H1 (cell line): ENCODE results near the gene GCH1. TPM values are rescaled to one million over a fixed set of nuclear protein-coding genes. Genes with fewer than 3 reads are reported as not detected.

Experiments used
- CTCF ChIA-PET: fragments of 300-600 bp; sonication (Branson Sonifier 250); formaldehyde crosslinking; loops from one replicate; lab custom pipeline; 2021; ENCODE audit not compliant: partially characterized antibody; lab: Charles Lee
- POLR2A ChIA-PET: fragments of 300-600 bp; sonication (Branson Sonifier 250); formaldehyde crosslinking; loops from one replicate; lab custom pipeline; 2021; ENCODE audit warnings: inconsistent platforms; ENCODE audit not compliant: partially characterized antibody; lab: Charles Lee
- DNase-seq, 2 experiments: peaks; one replicate each; pipeline versions ENCODE4 v3.0.0 to v3.0.0-alpha.2; 2010 to 2022; ENCODE audit warnings: low spot score in 2 of 2, low read depth in 1 of 2, mixed read lengths in 1 of 2
- FAIRE-seq: peaks from 2 replicates; lab custom pipeline; 2011; peaks lifted over from hg19 to GRCh38; lab: Jason Lieb, UNC
- H2AFZ ChIP-seq: 2 replicates; pipeline ENCODE4 v1.8.1; 2012; ENCODE audit warnings: low read length, inconsistent platforms
- H2AK5ac ChIP-seq: 2 replicates; pipeline ENCODE4 v1.6.1; 2013; ENCODE audit warnings: low read depth, low read length
- H2BK120ac ChIP-seq: replicated peaks from 2 replicates; pipeline ENCODE3; 2013; ENCODE audit warnings: low read depth, low read length, inconsistent platforms
- H2BK12ac ChIP-seq: 2 replicates; pipeline ENCODE4 v1.6.1; 2013; ENCODE audit warnings: low read depth, low read length
- H2BK15ac ChIP-seq: 2 replicates; pipeline ENCODE4 v1.6.1; 2013; ENCODE audit warnings: low read length
- H2BK20ac ChIP-seq: 2 replicates; pipeline ENCODE4 v1.6.1; 2013; ENCODE audit warnings: low read length
- H2BK5ac ChIP-seq: 2 replicates; pipeline ENCODE4 v1.6.1; 2013; ENCODE audit warnings: low read depth, low read length
- H3K14ac ChIP-seq: 2 replicates; pipeline ENCODE4 v1.6.1; 2013; ENCODE audit warnings: inconsistent platforms; ENCODE audit not compliant: insufficient read length
- H3K18ac ChIP-seq: 2 replicates; pipeline ENCODE4 v1.6.1; 2013; ENCODE audit warnings: low read length; ENCODE audit errors: extremely low read depth
- H3K23ac ChIP-seq: 2 replicates; pipeline ENCODE4 v1.6.1; 2013; ENCODE audit warnings: inconsistent platforms; ENCODE audit not compliant: insufficient read length
- H3K23me2 ChIP-seq: 2 replicates; pipeline ENCODE4 v1.6.1; 2013; ENCODE audit warnings: low read depth, low read length
- H3K27ac ChIP-seq: 2 replicates; pipeline ENCODE4 v1.6.1; 2011; ENCODE audit warnings: low read depth, low read length, inconsistent platforms
- H3K27me3 ChIP-seq, 4 experiments: replicated peaks in 1 of 4; 1 replicate in 1 of 4; 2 replicates in 3 of 4; pipeline versions ENCODE4 v1.6.1 to v1.8.1; 2011 to 2013; ENCODE audit warnings: low read length in 3 of 4, mild to moderate bottlenecking in 3 of 4, inconsistent platforms in 2 of 4, mixed read lengths in 2 of 4, moderate library complexity in 1 of 4; ENCODE audit not compliant: control insufficient read depth in 3 of 4, insufficient read depth in 3 of 4; ENCODE audit errors: extremely low read depth in 1 of 4
- H3K36me3 ChIP-seq, 4 experiments: 2 replicates each; pipeline versions ENCODE4 v1.6.1 to v1.8.1; 2011 to 2013; ENCODE audit warnings: mild to moderate bottlenecking in 4 of 4, low read length in 3 of 4, moderate library complexity in 2 of 4, control low read depth in 1 of 4, inconsistent platforms in 1 of 4; ENCODE audit not compliant: insufficient read depth in 4 of 4, control insufficient read depth in 2 of 4
- H3K4ac ChIP-seq: replicated peaks from 2 replicates; pipeline ENCODE3; 2013; ENCODE audit warnings: low read length, low read depth, mixed read lengths, inconsistent platforms; ENCODE audit not compliant: insufficient read length
- H3K4me1 ChIP-seq, 4 experiments: replicated peaks in 1 of 4; 1 replicate in 1 of 4; 2 replicates in 3 of 4; pipeline versions ENCODE4 v1.6.1 to v1.8.1; 2011 to 2013; ENCODE audit warnings: low read length in 3 of 4, inconsistent platforms in 2 of 4, mixed read lengths in 1 of 4; ENCODE audit not compliant: insufficient read depth in 4 of 4, control insufficient read depth in 3 of 4
- H3K4me2 ChIP-seq, 2 experiments: 2 replicates each; pipeline versions ENCODE4 v1.6.1 to v1.8.1; 2011 to 2013; ENCODE audit warnings: low read depth in 2 of 2, low read length in 2 of 2, control low read depth in 1 of 2, inconsistent platforms in 1 of 2, mild to moderate bottlenecking in 1 of 2; ENCODE audit not compliant: insufficient read depth in 1 of 2
- H3K4me3 ChIP-seq, 4 experiments: fragments of 200-600, 300-600 bp in 1 of 4; sonication (generic), shearing (Covaris generic), sonication (Bioruptor Twin) in 1 of 4; 2 replicates each; pipeline versions ENCODE4 v1.5.1 to v1.8.1; 2011 to 2016; ENCODE audit warnings: low read length in 4 of 4, low read depth in 3 of 4, control low read depth in 2 of 4, inconsistent platforms in 2 of 4, mild to moderate bottlenecking in 2 of 4, mixed read lengths in 1 of 4, moderate library complexity in 1 of 4; ENCODE audit not compliant: insufficient read depth in 2 of 4; ENCODE audit errors: extremely low read depth in 1 of 4
- H3K56ac ChIP-seq: replicated peaks from 2 replicates; pipeline ENCODE3; 2013; ENCODE audit warnings: low read depth, mild to moderate bottlenecking, mixed read lengths, low read length, inconsistent platforms; ENCODE audit not compliant: insufficient read length
- H3K79me1 ChIP-seq: 2 replicates; pipeline ENCODE4 v1.6.1; 2013; ENCODE audit warnings: low read depth, low read length, control low read depth
- H3K79me2 ChIP-seq, 2 experiments: 2 replicates each; pipeline versions ENCODE4 v1.6.1 to v1.8.1; 2012 to 2013; ENCODE audit warnings: low read length in 2 of 2, mild to moderate bottlenecking in 2 of 2, inconsistent platforms in 1 of 2; ENCODE audit not compliant: insufficient read depth in 2 of 2, control insufficient read depth in 1 of 2
- H3K9ac ChIP-seq, 4 experiments: replicated peaks in 1 of 4; 1 replicate in 1 of 4; 2 replicates in 3 of 4; pipeline versions ENCODE4 v1.6.1 to v1.8.1; 2011 to 2013; ENCODE audit warnings: low read depth in 3 of 4, low read length in 3 of 4, control low read depth in 2 of 4, mild to moderate bottlenecking in 2 of 4, moderate library complexity in 2 of 4, inconsistent platforms in 1 of 4; ENCODE audit errors: extremely low read depth in 1 of 4
- H3K9me3 ChIP-seq, 2 experiments: 2 replicates each; pipeline versions ENCODE4 v1.6.1 to v1.8.1; 2012 to 2013; ENCODE audit warnings: mild to moderate bottlenecking in 2 of 2, moderate library complexity in 2 of 2, control low read depth in 1 of 2, inconsistent platforms in 1 of 2, low read depth in 1 of 2, low read length in 1 of 2, mixed read lengths in 1 of 2; ENCODE audit not compliant: insufficient read depth in 2 of 2
- H4K20me1 ChIP-seq, 2 experiments: replicated peaks in 1 of 2; 2 replicates each; pipeline versions ENCODE3 to v1.8.1; 2011 to 2013; ENCODE audit warnings: inconsistent platforms in 2 of 2, low read length in 2 of 2, mild to moderate bottlenecking in 1 of 2; ENCODE audit not compliant: insufficient read depth in 2 of 2, control insufficient read depth in 1 of 2
- H4K5ac ChIP-seq: 2 replicates; pipeline ENCODE4 v1.6.1; 2013; ENCODE audit warnings: low read length, low read depth, mixed read lengths, inconsistent platforms; ENCODE audit not compliant: insufficient read length
- H4K8ac ChIP-seq: 2 replicates; pipeline ENCODE4 v1.8.0; 2013; ENCODE audit warnings: mild to moderate bottlenecking, moderate library complexity, low read length, inconsistent platforms; ENCODE audit not compliant: insufficient read depth; ENCODE audit errors: extremely low read depth
- H4K91ac ChIP-seq: replicated peaks from 2 replicates; pipeline ENCODE3; 2013; ENCODE audit warnings: low read length, mixed read lengths, inconsistent platforms; ENCODE audit not compliant: insufficient read length
- ASH2L ChIP-seq: fragments of 200-600, 300-600 bp; sonication (generic); IDR thresholded peaks from one replicate; pipeline ENCODE4 v1.7.1; 2017; ENCODE audit warnings: low read length
- CHD1 ChIP-seq: IDR thresholded peaks from 2 replicates; pipeline ENCODE4 v1.6.1; 2012; ENCODE audit warnings: low read depth, low read length, improper control_type of control experiment
- EP300 ChIP-seq, 2 experiments: IDR thresholded peaks; 1 replicate in 1 of 2; 2 replicates in 1 of 2; pipeline ENCODE4 v1.6.1; 2011 to 2012; ENCODE audit warnings: low read depth in 2 of 2, low read length in 2 of 2, mild to moderate bottlenecking in 2 of 2, borderline replicate concordance in 1 of 2, inconsistent platforms in 1 of 2, moderate library complexity in 1 of 2
- GTF2F1 ChIP-seq: IDR thresholded peaks from 2 replicates; pipeline ENCODE4 v1.6.1; 2012; ENCODE audit warnings: low read depth, low read length, improper control_type of control experiment, borderline replicate concordance
- KDM5A ChIP-seq: fragments of 200-600 bp; IDR thresholded peaks from 2 replicates; pipeline ENCODE4 v1.7.1; 2012; ENCODE audit warnings: mild to moderate bottlenecking, low read length, inconsistent platforms, mixed read lengths
- MAX ChIP-seq: IDR thresholded peaks from 2 replicates; pipeline ENCODE4 v1.6.1; 2012; ENCODE audit warnings: inconsistent platforms
- NRF1 ChIP-seq: IDR thresholded peaks from 2 replicates; pipeline ENCODE4 v1.6.1; 2011; ENCODE audit warnings: mild to moderate bottlenecking, low read depth, low read length, improper control_type of control experiment
- POLR2A ChIP-seq, 2 experiments: IDR thresholded peaks; 1 replicate in 1 of 2; 2 replicates in 1 of 2; pipeline ENCODE4 v1.6.1; 2011; ENCODE audit warnings: low read depth in 2 of 2, low read length in 2 of 2, mild to moderate bottlenecking in 2 of 2; ENCODE audit errors: control extremely low read depth in 1 of 2
- RBBP5 ChIP-seq: IDR thresholded peaks from 2 replicates; pipeline ENCODE4 v1.7.1; 2012; ENCODE audit warnings: low read depth, mild to moderate bottlenecking, inconsistent platforms, low read length, moderate library complexity, borderline replicate concordance
- SP2 ChIP-seq: IDR thresholded peaks from 2 replicates; pipeline ENCODE4 v1.6.1; 2012; ENCODE audit warnings: mild to moderate bottlenecking, low read length, inconsistent platforms
- YY1 ChIP-seq: IDR thresholded peaks from 2 replicates; pipeline ENCODE4 v1.6.1; 2011; ENCODE audit warnings: low read depth, mild to moderate bottlenecking, low read length
- ZNF274 ChIP-seq: IDR thresholded peaks from 2 replicates; pipeline ENCODE4 v1.7.0; 2012; ENCODE audit warnings: low read length, borderline replicate concordance; ENCODE audit errors: extremely low read depth
- WGBS, 2 experiments: shearing (Covaris generic) in 1 of 2; methylation state at CpG; one replicate each; pipeline versions ENCODE4 v1.1.6 to v1.1.7; 2013 to 2015; ENCODE audit warnings: low lambda C conversion rate in 2 of 2, mixed read lengths in 2 of 2, inconsistent platforms in 1 of 2, low coverage in 1 of 2, missing lambda C conversion rate in 1 of 2; ENCODE audit not compliant: insufficient replicate concordance in 2 of 2, insufficient coverage in 1 of 2, insufficient read length in 1 of 2; ENCODE audit errors: extremely low coverage in 1 of 2, missing lambda C conversion rate in 1 of 2; 5-methylcytosine and 5-hydroxymethylcytosine counted together
- polyA plus RNA-seq, 7 experiments: library from polyadenylated mRNA; depleted of rRNA in 3 of 7; stranded (reverse) in 5 of 7; unstranded in 2 of 7; fragments of >200 nt in 5 of 7; fragments of 200-250 nt in 2 of 7; gene quantifications; 1 replicate in 5 of 7; 2 replicates in 1 of 7; 4 replicates in 1 of 7; pipeline versions ENCODE4 v1.2.1 to v1.2.3, GENCODE V29; 2011 to 2013; ENCODE audit warnings: missing spikeins in 2 of 7, mixed read lengths in 2 of 7
- total RNA-seq: library from RNA; stranded (reverse); fragmentation: NEBNext Ultra II Directional; extraction: Animal tissue kit (Norgen Biotek cat#: 25700); gene quantifications from 2 replicates; pipeline ENCODE4 v1.2.1, GENCODE V29; 2021

The GCH1 gene
- total and polyA plus RNA-seq, 2 of the 8 experiments (the other 6 are each of a cell fraction or from before 2014, with no cell fraction given), result 7.3 to 7.9 TPM

- no peak overlapping the region for H2BK15ac ChIP-seq
- H2BK20ac ChIP-seq, result no peak overlapping the region
- H3K36me3 ChIP-seq, result no peaks in the 10 kb centered on the region
- H3K9ac ChIP-seq, result no peak overlapping the region
- no peaks in the 10 kb centered on the region for H4K20me1 ChIP-seq
- FAIRE-seq (no peak), DNase-seq (no peak)
- H3K56ac ChIP-seq, result no peak overlapping the region
- 82% methylated on average over 2 of the region's 2 CpGs; no CpG with 5 or more reads in 1 of the 2 experiments for WGBS, 2 experiments
- TF ChIP-seq SP2, result no peak
- no peak for TF ChIP-seq EP300 (IDR thresholded peaks at IDR 0.05; ENCODE audit: borderline replicate concordance in 1 of 2, low read depth in 2 of 2, low read length in 2 of 2)
- TF ChIP-seq GTF2F1, result no peak
- TF ChIP-seq CHD1, result no peak
- no peak for TF ChIP-seq POLR2A (IDR thresholded peaks at IDR 0.05; ENCODE audit: control extremely low read depth in 1 of 2, low read depth in 2 of 2, low read length in 2 of 2)
- TF ChIP-seq YY1, result no peak
- TF ChIP-seq MAX, result no peak
- no peak for TF ChIP-seq RBBP5
- no peak for TF ChIP-seq NRF1
- no peak for TF ChIP-seq ZNF274
- no peak for TF ChIP-seq KDM5A
- TF ChIP-seq ASH2L, result no peak
- no peak overlapping the region for H2BK5ac ChIP-seq
- H2AFZ ChIP-seq, result no peak overlapping the region
- no peak overlapping the region for H3K4me3 ChIP-seq
- no peak overlapping the region for H4K8ac ChIP-seq
- H3K9me3 ChIP-seq, result no peaks in the 10 kb centered on the region
- no peak overlapping the region for H3K23ac ChIP-seq
- H3K18ac ChIP-seq, result no peak overlapping the region
- H4K5ac ChIP-seq, result no peak overlapping the region
- H3K4ac ChIP-seq, result no peak overlapping the region
- no peaks in the 10 kb centered on the region for H3K79me2 ChIP-seq
- H2BK12ac ChIP-seq, result no peak overlapping the region
- H3K27me3 ChIP-seq, result no peaks in the 10 kb centered on the region
- CTCF ChIA-PET, result interaction anchor here (0.6 to 2.0 kb wide), 3 partner anchors 10 to 1374 kb away, joined by 3 to 8 read pairs (median 3); no protein-coding TSS in a partner anchor
- H3K4me1 ChIP-seq, result no peaks in the 10 kb centered on the region
- POLR2A ChIA-PET, result no interaction called here
- no peak overlapping the region for H3K14ac ChIP-seq
- H3K23me2 ChIP-seq, result peaks cover 2% of the 10 kb centered on the region; the same call in 1 of the 2 replicates
- H3K27ac ChIP-seq, result no peak overlapping the region
- H3K79me1 ChIP-seq, result no peaks in the 10 kb centered on the region
- H2BK120ac ChIP-seq, result no peak overlapping the region
- H4K91ac ChIP-seq, result no peak overlapping the region
- H2AK5ac ChIP-seq, result no peak overlapping the region
- no peak overlapping the region for H3K4me2 ChIP-seq
These were observed 58.1 kb downstream of the GCH1 start for GRCh38 chr14:54844479-54844878.
